ENCODE measurements around the gene NEUROD4.

Gene NEUROD4

GRCh38 chr12:54998958-54999510 is 20.7 kb upstream of the NEUROD4 start:
- DNase-seq = no peak

DNA sequence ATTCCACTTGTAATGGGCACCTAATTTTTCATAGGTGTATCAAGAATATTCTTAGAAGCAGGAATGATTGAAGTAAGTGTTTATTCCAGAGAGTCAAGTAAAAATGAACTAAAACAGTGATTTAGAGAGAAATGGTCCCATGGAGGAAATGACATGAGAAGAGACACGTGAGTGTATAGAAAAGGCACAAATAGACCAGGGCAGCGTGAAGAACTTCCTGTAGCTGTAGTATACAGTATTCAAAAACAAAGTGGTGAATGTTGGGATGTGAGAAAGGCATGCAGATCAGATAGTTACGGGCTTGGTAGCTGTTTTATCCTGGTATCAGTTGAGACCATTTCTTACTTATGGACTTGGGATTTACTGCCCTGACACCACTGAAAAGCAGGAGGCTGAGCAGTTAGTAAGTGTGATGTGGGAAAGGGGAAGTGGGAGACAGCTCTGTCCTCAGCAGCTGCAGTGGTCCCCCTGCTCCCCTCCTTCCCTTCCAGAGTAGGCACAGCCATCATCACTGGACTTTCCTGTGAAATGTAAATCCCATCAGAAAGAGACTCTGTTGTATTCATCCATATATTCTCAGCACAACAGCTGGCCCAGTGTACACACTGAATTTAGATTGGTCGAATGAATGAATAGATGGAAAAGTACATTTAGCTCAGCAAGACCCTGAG is 18.4 kb upstream of the NEUROD4 start:
- no peak for DNase-seq

DNA sequence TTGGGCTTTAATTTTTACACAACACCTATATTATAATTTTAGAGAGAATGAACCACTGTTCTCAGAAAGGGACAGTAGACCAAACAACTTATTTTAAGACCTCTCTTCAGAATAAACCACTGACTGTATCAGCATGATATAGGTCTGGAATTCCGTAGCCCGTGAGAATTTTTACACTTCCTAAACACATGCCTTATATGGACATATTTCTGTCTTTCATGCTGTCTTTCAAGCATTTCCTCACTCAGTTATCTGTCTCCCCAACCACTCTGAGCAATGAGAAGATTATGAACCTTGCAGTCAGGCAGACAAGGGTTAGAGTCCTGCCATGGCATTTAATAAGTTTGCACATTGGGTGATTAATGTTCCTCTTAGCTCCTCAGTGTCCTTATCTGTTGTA is 17.4 kb upstream of the NEUROD4 start:
- DNase-seq = no peak

- DNase-seq = no peak
Observed at GRCh38 chr12:55008944-55009585, 10.7 kb upstream of the NEUROD4 start.

DNA sequence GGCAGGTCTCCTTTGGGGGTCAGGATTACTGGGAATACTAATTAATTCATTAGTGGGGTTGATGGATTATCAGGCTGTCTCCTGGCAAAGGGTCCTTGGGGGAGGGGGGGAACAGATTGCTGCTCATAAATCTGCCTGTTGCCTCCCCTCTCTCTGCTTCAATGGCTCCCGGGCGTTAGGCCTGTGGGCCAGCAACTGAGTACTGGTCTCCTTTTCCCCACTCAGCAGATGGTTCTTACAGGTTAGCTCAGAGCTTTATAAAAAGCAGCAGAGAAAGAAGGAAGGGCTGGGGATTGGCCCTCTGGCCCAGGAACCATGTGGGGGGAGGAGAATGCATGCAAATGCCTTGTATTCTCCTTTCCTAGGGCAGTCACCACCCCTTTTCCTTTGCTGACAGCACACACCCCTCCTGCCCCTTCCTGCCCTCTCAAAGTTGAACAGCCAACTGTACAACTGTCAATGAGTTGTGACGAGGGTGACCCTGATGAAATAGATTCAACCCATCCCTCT is 2.3 kb upstream of the NEUROD4 start:
- DNase-seq = no peak

GRCh38 chr12:55024575-55024974 is 4.8 kb downstream of the NEUROD4 start:
- DNase-seq = no peak

DNA sequence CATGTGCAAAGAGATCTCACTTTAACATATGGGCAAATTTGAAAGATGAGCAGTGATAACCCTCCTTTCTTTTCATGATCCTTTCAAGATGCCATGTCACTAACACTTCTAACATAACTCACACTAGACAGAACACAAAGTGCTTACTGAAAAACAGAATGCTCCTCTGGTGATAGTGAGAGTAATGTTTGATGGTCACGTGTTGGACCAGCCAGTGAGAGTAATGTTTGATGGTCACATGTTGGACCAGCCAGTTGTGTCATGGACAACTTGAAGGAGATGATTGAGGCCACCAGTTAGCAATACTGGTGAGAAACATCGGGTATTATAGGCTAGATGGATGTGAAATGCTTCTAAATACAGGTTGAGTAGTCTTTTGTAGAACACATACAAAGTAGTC is 5.7 kb downstream of the NEUROD4 start:
- no peak for DNase-seq

GRCh38 chr12:55034218-55034617 is 14.4 kb downstream of the NEUROD4 start:
- DNase-seq = no peak

GRCh38 chr12:55036326-55037115 is 16.7 kb downstream of the NEUROD4 start:
- peak; percentile 13 for DNase-seq

DNA sequence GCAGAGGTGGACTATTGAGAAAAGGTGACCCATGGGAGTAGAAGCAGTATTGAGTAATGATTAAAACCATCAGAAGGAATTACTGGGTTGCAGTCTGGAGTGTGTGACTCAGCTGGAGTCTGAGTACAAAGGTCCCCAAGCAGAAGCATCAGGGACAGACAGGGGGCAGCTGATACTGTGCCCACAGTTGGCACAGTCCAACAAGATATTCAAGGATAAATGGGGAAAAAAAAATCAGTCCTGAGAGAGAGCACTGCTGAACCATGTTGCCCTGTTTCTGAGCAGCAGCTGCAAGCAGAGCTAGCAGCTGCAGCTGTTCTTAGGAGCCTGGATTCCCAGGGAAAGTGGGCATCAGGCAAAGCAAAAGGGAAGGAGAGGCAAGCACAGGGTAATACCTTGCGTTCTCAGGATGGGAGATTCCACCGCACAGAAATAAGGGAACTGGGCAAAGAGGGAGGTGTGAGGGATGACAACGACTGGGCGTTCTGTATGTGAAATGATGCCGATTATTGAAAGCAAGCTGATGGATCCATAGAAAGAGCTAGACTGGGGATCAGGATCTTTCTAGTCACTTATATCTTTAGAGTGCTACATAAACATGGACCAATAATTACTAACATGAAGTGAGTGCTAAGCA is 17.7 kb downstream of the NEUROD4 start:
- DNase-seq = no peak

DNA sequence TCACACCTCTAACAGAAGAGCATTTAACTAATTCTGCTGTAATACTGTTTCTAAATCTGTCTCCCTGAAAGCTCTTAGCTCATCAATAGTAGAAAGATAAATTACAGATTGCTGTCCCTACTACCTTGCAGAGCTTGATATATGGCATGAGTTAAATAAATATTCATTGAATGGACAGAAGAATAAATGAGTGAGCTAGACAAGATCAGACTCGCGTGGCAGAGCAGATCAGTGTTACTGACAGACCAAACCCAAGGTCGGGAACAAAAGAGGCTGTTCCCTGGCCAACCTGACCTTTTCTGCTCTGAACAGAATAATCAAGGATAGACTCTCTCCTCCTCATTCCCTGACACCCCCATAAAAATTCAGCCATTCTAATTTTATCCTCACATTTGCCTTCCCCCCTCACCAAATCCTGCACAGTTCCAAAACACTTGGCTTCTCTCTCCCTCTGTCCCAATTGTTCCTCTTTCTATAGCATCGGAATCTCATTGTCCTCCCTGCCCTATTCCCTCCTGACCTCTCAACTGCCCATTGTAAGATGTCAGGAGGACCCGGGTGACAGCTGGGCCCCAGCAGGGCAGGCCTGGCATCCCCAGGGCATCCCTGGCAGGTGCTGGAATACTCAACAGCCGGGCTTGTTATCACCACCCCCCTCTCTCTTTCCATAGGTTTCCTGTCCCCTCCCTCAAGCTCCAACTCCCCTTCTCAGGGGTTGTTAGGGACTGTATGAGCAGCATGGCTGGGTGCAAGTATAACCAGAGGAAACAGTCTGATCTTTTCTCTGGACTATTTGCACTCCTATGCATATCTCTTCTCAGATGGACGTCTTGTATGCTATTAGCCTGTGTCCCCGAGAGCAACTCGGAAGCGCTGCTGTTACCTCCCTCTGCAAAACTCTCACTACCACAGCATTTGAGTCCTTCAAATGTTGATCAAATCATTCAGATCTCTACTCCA is 19.9 kb downstream of the NEUROD4 start:
- DNase-seq = no peak

DNA sequence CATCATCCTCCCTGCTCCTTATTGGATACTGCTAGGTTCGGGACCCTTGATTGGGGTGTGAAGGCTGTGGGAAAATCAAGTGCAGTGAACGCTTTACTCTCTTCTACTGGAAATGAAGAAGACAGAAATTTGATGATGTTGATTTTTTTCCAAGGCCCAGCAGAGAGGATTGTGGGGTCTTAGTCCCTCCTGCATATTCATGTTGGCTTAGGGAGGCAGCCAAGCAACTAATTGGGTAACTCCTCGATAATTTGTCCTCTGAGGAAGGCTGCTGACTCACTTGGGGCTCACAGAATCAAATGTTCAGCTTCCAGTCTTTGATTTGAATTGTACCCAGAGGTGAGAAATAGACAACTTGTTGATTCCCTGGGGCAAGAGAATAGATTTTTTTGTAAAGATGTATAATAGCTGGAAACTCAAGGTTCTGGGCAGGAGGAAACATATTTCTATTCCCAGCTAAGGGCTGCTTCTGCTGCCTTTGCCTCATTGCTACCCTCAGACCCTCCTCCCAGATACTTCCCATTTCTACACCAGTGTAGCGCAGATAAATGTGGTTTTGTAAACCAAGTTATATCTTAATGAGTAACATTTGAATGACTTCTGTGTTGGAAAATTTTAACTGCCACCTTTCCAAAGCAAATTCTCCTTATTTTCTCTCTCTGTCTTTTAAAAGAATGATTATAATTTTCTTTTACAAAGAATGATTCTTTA is 21.7 kb downstream of the NEUROD4 start:
- DNase-seq = no peak

GRCh38 chr12:55043542-55043941 is 23.8 kb downstream of the NEUROD4 start:
- DNase-seq = no peak

GRCh38 chr12:55044135-55044534 is 24.4 kb downstream of the NEUROD4 start:
- no peak for DNase-seq

DNA sequence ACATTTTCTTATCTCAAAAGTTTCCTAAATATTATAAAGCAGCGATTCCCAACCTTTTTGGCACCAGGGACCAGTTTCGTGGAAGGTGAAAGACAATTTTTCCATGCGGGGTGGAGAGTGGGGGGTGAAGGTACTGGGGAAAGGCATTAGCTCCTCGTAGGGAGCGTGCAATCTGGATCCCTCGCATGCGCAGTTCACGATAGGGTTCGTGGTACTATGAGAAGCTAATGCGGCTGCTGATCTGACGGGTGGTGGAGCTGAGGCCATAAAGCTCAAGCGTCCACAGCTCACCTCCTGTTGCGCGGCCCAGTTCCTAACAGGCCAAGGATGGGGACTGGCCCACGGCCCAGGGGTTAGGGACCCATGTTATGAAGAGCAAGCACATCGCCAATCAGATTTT is 29.9 kb downstream of the NEUROD4 start:
- no peak for DNase-seq

GRCh38 chr12:55051197-55051947 is 31.6 kb downstream of the NEUROD4 start:
- no peak for DNase-seq

GRCh38 chr12:55057481-55057880 is 37.7 kb downstream of the NEUROD4 start:
- DNase-seq = no peak

GRCh38 chr12:55058082-55058481 is 38.3 kb downstream of the NEUROD4 start:
- no peak for DNase-seq

DNA sequence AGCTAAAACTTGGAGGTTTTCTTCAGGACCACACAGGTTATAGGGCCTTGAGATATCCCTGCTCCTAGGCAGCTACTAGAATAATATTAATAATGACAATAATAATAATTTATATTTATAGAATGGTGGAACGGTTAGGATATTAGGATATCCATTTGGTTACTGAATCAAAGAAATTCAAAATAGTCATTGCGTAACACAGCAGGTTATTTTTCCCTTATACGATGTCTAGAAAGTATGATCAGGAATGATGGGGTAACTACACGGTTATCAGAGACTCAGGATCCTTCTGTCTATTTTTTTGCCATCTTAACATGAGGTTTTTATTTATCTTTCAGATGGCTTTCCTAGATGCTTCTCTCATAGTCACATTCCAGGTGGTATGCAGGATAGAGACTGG is 39.0 kb downstream of the NEUROD4 start:
- no peak for DNase-seq

GRCh38 chr12:55060470-55060869 is 40.7 kb downstream of the NEUROD4 start:
- no peak for DNase-seq

Measured in CD4-positive, alpha-beta T cell treated with Interleukin-10 for 1 hour (primary cell).